Pons (tissue), 1 donor: ENCODE measurements around the gene FFAR2.
"Not testable (repeated sequence)": the region's sequence is repeated elsewhere in the genome, so short reads cannot be mapped to it uniquely, and the experiment has no call there.

Experiments
- DNase-seq: peaks from one replicate; pipeline ENCODE4 v3.0.0-alpha.2; 2016; ENCODE audit warnings: low spot score

Gene FFAR2

DNA sequence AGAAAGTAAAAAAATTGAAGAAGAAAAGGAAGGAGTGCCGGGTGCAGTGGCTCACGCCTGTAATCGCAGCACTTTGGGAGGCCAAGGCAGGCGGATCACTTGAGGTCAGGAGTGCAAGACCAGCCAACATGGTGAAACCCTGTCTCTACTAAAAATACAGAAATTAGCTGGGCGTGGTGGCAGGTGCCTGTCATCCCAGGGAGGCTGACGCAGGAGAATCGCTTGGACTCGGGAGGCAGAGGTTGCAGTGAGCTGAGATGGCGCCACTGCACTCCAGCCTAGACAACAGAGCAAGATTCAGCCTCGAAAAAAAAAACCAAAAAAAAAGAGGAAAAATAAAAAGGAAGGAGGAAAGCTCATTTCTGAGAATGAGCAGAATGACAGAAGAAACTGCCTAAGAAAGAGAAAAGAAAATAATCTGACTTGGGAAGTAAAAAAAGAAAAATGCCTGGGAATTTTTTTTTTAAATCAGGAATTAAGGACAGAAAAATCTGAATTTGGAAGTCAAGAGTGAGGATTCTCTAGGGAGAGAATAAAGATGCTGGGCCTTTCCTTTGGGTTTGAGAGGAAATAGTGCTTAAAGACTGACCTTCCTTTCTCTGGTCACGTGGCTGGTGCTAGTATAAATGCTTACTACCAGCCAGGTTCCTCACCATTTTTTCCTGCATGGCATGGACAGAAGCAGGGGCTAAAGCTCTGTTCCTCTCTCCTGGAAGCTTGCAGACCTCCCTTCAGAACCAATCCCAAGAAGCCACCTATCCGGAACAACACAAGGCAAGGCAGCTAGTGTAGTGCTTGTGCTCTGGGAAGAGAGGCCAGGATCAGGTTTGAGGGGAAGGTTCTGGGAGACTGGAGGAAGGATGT, at the start of gene FFAR2:
Gene FFAR2 (plus strand): TSS at position 652 of the 864 bp plus-strand sequence. CDS start 1,458 bp downstream, outside the sequence.
- no peak for DNase-seq

DNA sequence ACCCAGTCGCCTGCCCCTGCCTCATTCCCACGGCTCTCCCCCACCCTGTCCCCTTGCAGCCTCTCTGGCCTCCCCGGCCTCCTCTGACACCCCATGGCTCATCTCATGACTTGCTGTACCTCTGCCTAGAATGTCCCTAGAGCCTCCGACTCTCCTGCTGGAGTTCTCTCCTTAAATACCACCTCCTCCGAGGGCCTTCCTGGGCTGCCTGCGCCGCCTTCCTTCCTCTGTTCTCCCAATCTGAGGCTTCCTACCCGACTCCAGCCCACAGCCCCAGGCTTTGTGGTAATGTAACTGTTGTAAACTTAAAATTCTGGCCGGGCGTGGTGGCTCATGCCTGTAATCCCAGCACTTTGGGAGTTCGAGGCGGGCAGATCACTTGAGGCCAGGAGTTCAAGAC, 49.5 kb upstream of the FFAR2 start:
- no peak for DNase-seq

DNA sequence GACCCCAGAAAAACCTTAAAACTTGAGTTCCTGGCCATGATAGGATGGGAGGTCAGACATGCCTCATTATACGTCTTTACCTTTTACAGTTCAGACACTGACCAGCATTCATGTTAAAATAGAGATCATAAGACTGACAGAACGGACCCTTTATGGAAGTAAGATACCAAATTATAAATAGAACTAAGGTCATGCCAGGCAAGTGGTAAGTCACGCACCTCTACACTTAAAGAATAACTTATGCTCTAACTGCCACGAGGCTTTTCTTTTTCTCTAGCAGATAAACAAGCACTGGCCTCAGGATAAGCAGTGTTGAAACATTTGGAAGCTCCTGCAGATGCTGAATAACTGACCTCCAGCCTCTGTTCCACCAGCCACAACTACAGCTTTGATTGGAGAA, 48.8 kb upstream of the FFAR2 start:
- DNase-seq: no peak

DNA sequence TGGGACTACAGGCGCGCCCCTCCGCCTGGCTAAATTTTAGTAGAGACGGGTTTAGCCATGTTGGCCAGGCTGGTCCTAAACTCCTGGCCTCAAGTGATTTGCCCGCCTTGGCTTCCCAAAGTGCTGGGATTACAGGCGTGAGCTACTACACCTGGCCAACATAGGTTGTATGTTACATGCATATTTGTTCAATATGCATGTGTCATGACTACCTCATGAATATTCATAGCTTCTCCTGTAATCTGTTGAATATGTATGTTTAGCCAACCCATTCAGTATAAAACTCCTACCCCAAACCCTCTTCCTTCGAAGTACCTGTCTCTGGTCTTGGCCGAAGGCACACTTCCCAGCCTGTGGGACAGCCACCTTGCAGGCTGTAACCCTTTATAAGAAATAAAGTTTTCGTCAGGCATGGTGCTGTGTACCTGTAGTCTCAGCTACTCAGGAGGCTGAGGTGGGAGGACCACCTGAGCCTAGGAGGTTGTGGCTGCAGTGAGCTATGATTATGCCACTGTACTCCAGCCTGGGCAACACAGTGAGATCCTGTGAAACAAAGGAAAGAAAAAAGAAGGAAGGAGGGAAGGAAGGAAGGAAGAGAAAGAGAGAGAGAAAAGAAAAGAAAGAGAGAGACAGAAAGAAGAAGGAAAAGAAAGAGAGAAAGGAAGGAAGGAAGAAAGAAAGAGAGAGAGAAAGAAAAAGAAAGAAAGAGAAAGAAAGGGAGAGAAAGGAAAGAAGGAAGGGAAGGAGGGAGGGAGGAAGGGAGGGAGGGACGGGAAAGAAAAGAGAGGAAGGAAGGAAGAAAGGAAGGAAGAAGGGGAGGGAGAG, 47.9 kb upstream of the FFAR2 start:
- DNase-seq: no peak

DNA sequence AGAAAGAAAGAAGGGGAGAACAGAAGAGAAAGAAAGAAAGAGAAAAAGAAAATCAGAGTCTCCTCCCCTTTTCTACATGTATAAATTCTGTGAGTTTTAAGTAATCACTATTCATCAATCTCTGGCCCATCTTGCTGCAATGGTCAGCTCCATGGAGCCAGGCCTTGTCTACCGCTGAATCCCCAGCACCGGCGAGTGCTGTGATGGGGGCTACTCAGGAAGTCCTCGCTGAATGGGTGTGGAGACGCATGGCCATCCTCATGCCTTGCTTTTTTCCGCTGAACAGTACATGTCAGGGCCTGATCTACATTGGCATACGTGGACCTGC, 47.3 kb upstream of the FFAR2 start:
- DNase-seq: no peak

DNA sequence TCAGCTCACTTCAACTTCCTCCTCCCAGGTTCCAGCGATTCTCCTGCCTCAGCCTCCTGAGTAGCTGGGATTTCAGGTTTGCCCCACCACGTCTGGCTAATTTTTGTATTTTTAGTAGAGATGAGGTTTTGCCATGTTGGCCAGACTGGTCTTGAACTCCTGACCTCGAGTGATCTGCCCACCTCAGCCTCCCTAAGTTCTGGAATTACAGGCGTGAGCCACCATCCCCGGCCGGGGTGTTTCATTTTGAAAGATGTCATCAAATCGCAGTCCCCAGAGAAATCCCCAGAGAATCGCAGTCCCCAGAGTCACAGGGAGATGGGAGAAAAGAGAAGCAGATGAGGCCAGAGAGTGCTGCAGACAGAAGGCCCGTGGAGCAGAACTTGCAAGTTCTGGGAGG, 46.6 kb upstream of the FFAR2 start:
- not testable (repeated sequence) for DNase-seq

DNA sequence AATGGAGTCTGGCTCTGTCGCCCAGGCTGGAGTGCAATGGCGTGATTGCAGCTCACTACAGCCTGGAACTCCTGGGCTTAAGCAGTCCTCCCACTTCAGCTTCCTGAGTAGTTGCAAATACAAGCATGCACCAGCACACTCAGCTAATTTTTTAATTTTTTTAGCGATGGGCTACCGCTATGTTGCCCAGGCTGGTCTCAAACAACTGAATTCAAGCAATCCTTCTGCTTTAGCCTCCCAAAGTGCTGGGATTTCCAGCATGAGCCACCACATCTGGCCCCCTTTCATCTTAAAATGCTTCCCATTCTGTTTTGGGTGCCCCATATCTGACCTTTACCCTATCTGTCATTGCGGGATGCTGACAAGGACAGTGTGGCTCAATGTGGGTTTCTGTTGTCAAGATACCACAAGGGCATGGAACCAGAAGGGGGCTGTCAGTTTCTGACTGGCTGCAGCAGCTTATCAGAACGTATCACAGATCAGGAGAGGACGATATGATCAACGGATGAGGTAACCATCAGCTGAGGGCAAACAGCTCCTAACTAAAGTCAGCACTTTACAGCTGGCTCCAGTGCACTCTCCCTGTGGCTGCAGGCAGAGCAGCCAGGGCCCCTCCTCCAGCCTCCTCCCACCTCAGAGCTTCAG, 44.8 kb upstream of the FFAR2 start:
- no peak for DNase-seq

DNA sequence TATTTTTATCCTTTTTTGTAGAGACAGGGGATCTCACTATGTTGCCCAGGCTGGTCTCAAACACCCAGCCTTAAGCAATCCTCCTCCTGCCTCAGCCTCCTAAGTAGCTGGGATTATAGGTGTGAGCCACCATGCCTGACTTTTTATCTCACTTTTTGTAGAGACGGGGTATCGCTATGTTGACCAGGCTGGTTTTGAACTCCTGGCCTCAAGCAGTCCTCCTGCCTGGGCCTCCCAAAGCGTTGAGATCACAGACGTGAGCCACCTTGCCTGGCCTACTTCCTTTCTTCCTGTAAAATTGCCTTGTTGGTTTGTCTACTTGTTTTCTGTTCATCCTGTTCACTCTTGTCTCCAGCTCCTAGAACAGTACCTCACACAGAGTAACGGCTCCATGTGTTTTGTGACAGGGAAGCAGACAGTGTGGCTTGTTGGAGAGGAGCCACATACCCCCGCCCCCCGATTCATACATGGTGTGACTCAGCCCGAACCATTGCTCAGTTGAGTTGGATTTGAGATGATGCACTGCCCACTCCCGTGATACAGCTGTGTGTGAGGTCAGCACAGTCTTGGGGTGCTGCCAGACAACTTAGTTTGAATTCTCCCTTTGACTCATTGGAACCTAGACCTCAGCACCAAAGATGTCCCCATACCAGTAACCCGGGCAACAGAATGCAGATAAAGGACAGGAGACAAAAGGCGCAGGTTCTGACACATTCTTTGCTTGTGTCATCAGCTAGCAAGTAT, 43.0 kb upstream of the FFAR2 start:
- DNase-seq: no peak

DNA sequence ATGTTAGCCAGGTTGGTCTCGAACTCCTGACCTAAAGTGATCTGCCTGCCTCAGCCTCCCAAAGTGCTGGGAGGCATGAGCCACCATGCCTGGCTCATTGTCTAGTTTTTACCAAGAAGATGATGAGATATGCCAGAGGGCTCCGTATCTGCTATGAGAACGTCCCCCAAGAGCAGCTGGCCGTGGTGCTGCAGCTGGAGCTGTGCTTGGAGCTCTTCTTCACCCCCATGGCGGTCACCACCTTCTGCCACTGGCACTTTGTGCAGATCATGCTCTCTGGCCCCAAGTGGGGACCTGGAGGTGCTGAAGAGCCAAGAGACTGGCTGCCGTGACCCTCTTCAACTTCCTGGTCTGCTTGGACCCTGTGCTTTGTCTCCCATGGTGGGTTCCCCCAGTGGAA, 40.4 kb upstream of the FFAR2 start:
- DNase-seq: no peak

DNA sequence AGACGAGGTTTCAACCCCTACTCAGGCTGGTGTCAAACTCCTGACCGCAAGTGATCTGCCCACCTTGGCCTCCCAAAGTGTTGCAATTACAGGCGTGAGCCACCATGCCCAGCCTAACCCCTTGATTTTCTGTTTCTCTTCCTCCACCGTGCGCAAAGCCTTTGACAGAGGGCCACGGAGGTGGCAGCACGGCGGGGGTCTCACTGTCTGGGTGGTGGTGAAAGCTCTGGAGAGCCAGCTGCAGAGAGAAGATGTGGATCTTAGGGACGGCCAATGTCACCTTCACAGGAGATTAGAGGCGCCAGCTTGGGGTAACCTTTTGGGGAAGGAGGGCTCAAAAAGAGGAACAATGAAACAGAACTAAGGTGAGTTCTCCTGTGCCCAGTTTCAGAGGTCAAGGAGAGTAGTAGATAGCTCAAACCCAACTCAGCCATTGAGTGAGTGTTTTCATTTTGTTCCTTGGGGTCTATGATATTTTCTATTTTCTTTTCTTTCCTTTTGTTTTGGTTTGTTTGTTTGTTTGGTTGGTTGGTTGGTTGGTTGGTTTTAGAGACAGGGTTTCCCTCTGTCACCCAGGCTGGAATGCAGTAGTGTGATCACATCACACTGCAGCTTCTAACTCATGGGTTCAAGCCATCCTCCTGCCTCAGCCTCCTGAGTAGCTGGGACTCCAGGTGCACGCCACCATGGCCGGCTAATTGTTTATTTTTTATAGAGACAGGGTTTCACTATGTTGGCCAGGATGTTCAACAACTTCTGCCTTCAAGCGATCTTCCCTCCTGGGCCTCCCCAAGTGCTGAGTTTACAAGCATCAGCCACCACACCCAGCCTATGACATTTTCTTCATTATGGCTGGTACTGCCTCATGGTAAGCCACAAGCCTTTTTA, 39.5 kb upstream of the FFAR2 start:
- DNase-seq: no peak

DNA sequence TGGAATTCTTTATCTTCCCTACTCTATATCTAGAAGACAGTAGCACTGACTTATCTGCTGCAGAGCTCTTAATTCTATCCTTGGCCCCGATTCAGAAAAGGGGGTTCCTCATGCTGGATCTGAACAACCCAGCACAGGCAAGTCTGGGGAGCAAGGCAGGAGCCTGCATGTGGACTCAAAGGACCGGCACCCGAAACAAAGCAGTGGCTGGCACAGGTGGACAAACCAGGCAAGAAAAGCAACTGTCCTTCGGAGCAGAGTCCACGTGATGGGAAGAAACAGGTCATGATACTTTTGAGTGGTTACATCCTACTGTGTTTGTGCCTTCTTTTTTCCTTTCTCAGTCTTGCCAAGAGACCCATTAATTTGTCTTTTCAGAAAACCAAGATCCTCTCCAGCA, 38.9 kb upstream of the FFAR2 start:
- no peak for DNase-seq

DNA sequence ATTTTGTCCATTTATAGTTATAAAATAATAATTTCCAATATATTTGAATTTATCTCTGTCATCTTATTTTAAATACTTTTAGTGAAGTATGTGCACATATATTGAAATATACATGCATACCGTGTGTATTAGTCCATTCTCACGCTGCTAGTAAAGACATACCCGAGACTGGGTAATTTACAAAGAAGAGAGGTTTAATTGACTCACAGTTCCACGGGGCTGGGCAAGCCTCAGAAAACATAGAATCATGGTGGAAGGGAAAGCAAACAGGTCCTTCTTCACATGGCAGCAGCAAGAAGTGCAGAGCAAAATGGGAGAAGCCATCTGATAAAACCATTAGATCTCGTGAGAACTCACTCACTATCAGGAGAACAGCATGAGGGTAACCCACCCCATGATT, 37.6 kb upstream of the FFAR2 start:
- no peak for DNase-seq

DNA sequence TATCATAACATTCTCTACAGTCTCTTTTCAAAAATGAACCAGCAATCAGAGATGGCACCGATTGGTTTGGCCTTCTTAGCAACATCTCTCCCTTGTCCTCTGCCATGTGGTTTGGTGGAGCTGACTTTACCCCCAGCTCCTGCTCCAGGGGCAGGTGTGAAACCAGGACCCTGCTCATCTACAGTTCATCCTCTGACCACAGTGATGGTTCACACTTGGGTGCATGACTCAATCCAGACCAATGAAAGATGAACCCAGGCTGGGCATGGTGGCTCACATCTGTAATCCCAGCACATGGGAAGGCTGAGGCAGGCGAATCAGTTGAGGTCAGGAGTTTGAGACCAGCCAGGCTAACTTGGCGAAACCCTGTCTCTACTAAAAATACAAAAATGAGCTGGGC, 33.6 kb upstream of the FFAR2 start:
- DNase-seq: no peak

DNA sequence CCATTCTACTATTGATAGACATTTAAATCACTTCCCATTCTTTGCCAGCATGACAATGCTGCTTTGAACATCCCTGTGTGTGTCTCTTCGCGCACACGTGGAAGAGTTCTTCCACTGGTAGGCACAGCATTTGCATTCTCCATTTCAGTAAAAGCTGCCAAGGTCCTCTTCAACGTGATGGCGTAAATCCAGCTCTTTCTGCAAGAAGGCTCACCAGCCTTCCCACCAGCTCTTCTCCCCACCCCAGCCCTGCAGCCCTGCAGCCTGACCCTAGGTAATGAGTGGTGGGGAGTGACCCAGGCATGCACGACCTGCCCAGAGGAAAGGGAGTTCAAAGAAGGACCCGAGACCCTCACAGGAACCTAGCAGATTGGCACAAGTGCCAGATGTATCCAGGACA, 31.7 kb upstream of the FFAR2 start:
- DNase-seq: no peak

DNA sequence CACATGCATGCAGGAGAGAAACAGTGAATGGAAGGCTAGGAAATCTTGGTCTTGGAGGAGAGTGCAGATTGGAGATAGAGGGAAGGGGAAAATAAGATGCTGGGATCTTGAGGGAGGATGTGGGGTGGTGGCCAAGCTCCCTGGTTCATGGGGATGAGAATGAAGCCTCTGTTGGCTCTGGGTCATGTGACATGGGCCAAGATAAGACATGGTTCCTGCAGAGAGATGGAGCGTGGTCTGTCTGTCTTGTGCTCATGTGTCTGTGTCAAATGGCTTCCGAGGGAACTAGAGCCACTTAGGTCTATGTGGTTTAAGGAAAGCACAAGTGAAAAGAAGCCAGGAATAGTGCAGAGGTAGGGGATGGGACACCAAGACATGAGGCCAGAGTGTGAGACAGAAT, 30.8 kb upstream of the FFAR2 start:
- DNase-seq: no peak

DNA sequence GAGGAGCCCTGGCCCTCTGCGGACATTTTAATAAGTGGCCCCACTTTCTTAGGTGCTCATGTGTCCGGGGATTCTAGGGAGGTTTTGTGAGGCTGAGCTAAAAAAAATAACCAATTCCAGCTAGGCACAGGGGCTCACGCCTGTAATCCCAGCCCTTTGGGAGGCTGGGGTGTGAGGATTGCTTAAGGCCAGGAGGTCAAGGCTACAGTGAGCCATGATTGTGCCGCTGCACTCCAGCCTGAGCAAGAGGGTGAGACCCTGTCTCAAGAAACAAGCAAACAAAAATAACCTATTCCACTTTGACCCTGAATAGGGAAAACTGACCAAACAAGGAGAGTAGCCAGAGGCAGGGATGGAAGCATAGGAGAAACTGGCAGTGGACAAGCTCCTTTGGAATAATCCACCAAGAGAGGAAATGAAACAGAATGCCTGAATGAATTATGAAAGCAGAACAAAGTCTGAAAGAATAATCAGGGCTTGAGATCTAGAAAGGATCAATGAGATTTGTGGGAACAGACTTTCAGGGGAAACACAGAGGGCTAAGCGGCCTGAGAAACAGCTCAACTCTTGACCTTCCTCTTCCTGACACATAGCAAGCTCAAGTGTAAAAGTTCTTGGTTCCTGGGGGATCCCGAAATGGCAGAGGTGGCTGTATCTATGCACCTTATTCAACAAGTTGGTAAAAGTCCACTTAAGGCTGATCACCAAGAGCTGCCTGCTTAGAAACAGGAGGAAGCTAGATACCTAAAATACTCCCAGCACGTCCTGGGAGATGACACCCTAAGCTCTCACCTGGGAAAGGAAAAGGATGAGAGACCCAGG, 30.1 kb upstream of the FFAR2 start:
- DNase-seq: no peak

DNA sequence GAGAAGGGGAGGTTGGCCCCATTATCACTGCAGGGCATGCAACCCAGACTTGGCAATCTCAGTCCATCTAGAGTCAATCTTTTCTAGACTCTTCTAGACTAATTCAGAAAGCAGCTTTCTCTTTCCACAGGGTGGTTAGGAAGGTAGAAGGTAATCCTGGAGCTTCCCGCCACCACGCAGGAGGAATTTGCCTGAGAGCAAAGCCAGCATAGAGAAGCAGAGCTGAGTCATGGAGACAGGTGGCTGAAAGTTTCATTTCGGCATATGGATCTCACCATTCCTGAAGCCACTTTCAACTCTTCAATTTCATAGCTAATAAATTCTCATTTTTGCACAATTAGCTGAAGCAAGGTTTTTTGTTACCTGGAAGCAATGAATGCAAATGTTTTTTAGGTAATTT, 29.0 kb upstream of the FFAR2 start:
- no peak for DNase-seq

DNA sequence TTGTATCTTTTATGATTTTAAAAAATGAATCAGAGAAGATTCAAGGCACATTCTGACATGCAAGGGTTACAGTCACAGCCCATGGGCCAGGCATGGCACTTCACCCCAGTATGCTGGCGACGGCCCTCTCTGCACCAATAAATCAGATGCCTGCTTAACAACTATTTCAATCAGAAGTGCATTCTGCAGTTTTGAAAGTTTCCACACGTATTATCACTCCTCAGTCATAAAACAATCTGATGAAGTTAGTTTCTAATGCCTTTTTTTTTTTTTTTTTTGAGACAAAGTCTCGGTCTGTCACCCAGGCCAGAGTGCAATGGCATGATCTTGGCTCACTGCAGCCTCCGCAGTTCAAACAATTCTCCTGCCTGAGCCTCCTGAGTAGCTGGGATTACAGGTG, 28.3 kb upstream of the FFAR2 start:
- DNase-seq: no peak

DNA sequence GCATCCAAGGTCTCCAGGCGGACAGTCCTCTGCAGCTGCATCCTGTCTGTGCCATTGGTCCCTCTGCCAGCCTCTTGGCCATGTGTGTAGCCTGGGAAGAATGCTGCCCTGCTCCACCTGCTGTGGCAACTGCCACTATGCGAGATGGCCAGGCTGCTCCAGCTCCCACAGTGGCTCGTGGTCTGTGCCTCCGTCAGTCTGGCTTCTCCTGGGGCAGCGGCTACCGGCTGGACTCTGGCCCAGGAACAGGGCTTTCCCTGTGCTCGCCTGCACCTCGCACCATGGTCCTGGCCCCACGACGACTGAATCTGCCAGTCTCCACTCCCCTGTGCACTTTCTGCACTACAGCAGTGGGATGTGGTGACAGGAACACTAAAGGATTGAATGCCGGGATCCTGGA, 26.7 kb upstream of the FFAR2 start:
- DNase-seq: no peak

DNA sequence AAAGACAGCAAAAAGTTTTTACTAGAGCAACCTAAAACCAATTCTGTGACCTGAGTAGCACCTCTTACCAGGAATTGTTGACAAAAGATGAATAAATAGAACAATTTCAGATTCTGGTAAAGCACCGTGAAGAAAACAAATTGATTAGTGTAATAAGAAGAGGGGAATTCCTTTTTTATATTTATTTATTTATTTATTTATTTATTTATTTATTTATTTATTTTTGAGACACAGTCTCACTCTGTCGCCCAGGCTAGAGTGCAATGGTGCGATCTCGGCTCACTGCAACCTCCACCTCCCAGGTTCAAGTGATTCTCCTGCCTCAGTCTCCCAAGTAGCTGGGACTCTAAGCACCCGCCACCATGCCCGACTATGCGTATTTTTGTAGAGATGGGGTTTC, 24.7 kb upstream of the FFAR2 start:
- DNase-seq: not testable (repeated sequence)
